Fibroblast of peridontal ligament (primary cell): Measurements from ENCODE around the gene ENO3.
A peak's percentile ranks its signal among the peaks of the same experiment; 100 is the strongest.

ENCODE experiments used
- DNase-seq: peaks from one replicate; pipeline ENCODE4 v3.0.0-alpha.2; 2010; ENCODE audit errors: extremely low read depth

The ENO3 gene

DNA sequence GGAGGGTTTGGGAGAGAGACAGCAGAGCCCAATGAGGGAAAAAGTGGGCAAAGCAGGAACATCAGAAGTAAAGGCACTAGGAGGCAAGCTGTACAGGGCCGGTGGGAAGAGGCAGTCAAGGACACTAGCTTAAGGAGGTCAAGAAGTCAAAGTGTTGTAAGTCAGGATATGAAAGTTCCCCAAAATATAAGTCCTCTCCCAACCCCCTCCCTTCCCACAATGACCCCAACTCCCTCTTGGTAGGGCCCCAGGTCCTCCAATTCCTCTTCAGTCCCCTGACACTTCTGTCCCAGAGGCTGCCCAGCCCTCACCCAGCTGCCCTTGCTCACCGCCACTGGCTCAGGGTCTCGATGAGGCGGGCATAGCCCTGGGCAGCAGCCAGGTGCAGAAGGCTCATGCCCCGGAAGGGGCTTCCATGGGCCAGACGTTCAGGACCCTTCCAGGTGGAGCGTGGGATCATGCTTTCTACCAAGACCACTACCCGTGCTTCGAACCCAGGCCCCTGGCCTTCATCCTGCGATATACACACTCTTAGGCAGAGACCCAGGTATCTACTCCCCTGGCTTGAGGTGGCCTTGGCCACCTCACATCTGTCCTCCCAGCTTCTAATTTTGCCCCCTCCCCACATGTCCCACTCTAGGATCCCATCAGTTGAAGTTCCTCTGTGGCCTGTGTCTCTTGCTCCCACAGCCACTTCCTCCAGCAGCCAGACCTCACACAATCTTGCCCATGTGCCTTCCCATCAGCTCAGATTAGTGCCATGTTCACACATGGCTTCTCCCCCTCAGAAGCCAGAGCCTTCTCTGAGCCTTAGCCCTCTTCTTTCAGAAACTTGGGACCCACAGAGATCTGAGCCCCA is 22.6 kb downstream of the ENO3 start:
- DNase-seq: no peak

DNA sequence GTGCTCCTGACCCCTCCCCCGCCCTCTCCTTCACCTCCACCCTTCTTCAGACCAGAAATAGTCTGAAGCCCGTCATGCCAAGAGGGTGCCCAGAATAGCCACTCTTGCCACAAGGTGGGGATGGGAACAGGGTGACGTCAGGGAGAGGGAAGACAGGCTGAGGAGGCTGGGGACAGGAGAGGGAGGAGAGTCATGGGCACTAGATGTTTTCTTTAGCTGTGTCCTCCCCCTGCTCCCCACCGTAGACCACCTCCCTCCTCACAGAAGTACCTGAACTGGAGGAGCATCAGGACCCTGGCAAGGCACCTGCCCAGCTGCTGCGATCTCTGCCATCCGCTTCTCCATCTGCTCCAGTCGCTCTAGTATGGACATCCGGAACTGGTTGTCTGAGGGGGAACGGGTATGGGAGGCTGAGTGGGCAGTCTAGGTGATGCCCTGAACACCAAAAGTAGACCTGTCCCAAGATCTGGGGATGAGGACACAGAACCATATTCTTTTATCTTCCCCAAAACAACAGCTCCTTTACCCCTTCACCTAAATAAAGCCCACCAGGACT is 23.3 kb downstream of the ENO3 start:
- DNase-seq: no peak

DNA sequence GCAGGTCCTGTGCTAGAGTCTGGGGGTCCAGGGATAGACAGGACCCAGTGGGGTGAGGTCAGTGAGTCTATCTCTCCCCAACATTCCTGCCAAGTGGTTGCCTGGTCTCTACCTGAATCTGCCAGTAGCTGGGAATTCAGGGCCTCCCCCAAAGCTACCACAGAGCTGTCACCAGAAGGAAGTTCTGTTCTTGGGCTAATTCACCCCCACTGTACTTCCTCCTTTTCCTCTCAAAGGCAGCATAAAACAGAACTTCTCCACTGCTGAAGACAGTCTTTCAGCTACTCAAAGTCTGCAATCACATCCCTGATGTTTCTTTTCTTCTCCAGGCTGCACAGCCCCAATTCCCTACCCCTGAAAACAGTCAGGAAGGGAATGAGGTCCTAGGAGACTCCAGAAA is 27.8 kb downstream of the ENO3 start:
- no peak for DNase-seq

DNA sequence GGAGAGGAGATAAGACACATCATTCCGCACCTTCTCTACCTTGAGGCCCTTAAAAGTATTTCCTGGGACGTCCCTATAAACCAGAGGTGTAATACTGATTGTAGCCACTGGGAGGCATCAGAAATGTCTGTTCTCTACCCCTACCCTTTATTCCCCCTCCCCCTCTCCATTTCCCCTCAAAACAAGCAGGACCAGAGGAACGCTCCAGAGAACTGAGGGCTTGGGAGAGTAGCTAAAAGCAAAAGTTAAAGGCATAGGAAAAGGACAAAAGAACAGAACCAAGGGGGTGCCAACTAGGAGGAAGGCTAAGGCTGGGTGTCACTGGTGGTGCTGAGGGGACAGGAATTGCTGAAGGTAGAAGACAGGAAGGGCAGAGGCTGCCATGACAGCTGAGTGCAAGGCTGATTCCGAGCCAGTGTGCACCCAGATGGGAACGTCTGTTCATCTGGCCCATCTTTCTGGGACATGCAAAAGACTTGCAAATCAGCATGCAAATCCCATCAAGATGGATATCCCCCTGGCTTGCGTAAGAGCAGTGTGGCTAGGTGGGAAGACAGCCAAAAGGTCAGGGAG is 29.8 kb downstream of the ENO3 start:
- DNase-seq: peak; percentile 63

DNA sequence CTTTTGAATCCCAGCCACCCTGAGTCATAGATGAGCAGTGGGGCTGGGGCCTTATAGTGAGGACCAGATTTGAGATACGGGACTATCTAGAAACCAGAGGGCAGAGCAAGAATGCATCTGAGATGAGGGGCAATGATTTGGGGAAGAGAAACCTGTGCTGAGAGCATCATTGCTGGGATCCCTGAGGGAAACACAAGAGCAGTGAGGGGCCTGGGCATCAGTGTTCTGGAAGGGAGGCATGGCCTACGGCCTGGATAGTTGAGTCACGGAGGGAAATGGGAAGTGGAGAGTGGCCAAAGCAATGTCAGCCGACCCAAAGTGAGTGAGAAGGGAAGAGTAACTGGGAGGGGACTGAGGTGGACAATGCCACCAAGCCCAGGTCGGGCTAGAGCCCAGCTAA is 31.4 kb downstream of the ENO3 start:
- no peak for DNase-seq

DNA sequence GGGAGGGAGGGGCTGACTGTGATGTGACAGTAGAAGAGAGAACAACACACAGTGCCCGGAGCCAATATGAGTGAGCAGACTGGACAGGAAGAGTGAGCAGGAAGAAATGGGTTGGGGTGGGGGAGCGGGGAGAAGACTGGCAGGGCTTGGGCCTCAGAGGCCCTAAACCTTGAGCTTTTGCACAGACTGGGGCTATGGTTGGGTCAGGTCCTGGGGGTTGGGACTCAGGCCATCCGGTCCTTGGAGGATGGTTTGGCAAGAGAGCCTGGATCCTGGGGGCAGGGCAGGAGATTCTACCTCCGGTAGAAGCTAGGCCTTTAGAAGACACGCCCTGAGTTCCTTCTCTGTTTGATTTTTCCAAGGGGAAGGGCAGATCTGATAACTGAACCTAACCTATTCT is 35.5 kb downstream of the ENO3 start:
- no peak for DNase-seq

DNA sequence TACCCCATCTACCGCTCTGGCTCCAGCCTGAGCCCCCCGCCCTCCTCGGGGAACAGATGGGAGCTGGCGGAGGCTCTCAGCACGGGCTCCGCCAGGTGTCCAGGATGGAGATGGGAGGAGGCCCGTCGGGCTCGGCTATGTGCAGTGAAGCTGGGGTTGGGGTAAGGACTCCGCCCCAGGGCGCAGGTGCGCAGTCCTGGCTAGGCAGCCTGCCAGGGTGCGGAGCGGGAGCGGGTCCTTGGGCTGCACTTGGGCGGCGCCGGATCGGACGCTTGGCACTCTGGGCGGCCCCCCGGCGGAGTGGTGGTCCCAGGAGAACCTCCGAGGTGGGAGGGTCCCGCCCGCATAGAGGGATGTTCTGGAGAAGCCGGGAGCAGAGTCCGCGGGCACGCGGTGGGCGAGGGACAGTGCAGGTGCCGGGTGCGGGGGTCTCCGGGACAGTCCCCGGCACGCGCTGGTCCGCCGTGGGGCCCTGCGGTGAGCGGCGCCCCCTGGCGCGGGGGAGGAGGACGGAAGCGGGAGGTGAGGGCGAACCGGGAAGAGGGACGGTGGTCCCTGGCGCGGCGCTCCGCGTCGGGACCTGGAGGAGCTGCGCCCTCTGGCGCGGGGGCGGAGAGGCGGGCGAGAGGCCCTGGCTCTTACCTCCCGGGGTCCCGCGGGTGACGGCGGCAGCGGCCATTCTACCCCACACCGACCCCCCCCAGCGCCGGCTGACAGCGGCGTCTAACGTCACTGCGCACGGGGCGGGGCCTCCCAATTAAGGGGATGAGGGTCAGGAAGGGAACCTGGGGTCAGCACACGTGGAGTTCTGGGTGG is 36.2 kb downstream of the ENO3 start, which contains the start of gene CAMTA2:
Gene CAMTA2, minus strand, starts transcription at position 725 of the 816 bp plus-strand sequence. CDS start 1,453 bp downstream, outside the sequence.
- DNase-seq: peak; percentile 59

DNA sequence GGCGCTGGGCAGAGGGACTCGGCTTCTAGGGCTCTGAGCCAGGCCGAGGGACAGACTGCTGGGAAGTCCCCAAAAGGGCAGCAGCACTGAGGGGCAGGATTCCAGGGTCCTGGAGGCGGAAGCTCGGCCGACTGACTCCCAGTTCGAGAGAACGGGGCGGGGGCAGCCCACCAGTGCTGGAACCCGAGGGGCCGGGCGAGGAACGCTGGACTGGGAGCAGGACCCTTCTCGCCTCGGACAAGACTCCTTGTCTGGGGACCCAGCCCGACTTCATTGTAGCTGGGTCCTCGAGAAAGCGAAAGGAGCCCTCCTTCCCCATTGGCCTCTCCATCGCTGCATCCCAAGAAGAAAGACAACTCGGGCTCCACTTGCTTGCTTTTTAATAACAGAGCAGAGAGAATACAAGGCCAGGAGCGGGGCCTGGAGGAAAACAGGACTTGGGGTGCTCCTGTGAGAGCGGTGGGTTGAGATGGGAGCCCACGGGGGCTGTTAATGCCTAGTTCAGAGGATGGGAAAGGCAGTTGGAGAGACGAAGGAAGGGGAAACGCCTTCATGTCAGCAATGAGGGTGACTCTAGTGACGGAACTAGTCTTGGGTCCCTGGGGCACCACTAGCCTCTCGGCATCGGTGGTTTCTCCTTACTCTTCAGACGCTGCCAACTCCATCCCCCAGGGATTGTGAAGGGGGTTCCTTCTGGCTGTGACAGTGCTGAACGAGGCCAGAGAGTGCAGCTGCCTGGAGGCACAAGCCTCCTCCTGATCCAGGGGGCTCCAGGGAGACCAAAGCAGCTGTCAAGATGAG is 37.0 kb downstream of the ENO3 start:
- peak; percentile 30 for DNase-seq

DNA sequence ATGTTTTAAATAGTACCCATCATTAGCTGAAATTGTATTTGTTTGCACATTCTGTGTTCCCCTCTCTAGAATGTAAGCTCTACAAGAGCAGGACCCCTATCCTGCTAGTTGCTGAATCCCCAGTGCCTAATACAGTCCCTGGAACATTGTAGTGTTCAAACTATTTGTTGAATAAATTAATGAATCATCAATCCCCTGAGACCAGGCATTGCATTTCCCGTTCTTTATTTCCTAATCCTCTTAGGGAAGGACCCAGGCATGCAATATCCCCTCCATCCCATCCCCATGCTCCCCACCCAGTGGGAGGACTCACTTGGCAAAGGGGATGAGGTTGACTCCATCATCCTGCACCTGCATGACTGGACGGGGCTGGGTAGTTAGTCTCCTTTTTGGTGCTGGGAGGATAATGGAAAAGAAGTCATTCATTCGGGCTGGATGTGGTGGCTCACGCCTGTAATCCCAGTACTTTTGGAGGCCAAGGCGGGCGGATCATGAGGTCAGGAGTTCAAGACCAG is 43.2 kb downstream of the ENO3 start:
- no peak for DNase-seq

DNA sequence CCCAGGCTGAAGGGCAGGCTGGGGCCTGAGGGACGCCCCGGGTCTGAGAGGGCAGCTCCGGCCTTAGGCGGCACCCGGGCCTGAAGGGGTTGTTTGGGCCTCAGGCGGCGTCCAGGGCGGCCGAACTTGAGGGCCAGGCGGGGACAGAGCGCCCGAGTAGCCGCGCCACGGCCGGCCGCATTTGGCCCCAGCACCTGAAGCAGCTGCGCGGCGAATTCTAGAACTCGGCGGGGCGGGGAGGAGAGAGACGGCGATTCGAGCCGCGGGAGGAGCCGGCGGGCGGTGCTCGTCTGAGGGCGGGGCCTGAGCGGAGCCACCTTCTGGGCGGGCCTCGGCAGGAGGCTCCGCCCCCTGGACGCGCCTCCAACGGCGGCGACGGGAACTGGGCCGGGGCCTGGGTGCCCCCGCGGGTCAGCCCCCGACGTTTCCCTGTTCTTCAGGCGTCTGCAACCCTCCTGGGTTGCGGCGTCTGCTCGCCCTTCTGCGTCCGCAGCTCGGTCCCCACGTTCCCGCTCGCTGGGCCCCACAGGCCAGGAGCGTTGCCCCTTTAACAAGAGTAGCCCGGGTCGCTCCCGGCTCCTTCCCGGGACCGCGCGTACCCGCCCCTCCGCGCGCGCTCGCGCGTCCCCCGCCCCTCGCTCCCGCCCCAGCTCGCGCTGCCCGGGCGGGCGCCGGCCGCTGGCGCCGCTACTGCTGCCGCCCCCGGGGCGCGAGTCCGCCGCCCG is 46.5 kb downstream of the ENO3 start, which contains the start of the genes INCA1 and KIF1C:
Gene INCA1, minus strand, starts transcription at position 221 of the 725 bp plus-strand sequence. CDS start 3,085 bp downstream, outside the sequence.
Gene KIF1C, plus strand, starts transcription at position 649 of the 725 bp plus-strand sequence. CDS start 2,297 bp downstream, outside the sequence.
- DNase-seq: peak; percentile 75

DNA sequence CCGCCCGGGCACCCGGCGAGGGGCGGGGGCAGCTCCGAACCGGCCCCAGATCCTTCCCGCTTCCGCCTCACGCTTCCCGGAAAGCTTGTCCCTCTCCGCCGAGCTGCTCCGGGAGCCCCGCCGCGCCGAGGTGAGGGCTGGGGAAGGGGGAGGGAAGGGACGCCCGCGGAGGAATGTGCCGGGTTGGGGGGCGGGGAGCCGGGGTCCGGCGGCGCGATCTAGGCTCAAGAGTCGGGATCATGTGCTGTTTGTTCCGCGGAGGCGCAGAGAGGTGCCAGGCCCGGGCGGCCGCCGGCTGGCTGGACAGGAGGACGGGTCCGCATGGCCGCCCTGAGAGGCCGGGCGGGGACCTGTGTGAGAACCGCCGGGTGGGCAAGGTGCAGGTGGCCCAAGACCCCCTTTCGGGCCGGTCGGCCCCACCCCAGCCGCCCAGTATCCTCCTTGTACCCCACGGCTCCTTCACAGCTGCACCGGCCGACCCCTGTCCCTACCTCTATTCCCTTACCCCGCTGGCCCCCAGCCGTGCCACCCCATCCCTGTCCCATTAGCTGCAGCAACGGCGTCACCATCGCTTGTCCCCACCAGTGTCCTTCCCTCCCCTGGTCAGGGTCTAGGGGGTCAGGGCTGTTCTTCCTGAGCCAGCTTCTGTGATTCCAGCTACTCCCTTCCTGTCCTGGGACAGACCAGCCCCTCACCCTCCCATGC is 47.3 kb downstream of the ENO3 start:
- peak; percentile 3 for DNase-seq

DNA sequence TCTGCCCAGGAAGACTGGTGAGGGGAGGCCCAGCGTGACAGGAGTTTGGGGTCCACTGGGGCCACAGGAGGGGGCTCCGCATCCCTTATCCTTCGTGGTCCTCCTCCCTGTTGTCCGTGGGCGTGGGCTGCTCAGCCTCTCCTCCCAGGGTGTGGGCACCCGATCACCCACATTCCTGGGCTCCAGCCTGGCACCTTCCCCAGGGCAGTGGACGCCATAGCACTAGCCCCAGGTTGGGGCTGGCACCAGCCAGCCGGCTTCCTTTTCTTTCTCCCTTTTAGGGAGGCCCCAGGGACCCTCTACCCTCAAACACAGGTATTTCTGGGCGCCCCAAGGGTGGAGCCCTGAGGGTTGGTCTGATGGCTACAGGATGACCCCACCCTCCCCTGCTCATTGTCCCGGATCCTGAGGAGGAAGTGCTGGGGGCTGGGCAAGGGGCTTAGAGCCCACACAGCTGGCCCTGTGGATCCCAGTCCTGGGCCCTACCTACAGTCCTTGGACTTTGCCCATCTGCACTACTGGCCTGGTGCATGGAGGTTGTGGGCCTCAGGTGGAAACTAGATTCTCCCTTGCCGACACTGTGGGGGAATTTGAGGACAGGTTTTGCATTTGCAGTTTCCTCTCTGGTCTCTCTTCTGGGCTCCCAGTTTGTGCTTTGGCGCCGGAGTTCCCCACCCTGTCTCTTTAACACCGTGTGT is 48.0 kb downstream of the ENO3 start:
- no peak for DNase-seq

DNA sequence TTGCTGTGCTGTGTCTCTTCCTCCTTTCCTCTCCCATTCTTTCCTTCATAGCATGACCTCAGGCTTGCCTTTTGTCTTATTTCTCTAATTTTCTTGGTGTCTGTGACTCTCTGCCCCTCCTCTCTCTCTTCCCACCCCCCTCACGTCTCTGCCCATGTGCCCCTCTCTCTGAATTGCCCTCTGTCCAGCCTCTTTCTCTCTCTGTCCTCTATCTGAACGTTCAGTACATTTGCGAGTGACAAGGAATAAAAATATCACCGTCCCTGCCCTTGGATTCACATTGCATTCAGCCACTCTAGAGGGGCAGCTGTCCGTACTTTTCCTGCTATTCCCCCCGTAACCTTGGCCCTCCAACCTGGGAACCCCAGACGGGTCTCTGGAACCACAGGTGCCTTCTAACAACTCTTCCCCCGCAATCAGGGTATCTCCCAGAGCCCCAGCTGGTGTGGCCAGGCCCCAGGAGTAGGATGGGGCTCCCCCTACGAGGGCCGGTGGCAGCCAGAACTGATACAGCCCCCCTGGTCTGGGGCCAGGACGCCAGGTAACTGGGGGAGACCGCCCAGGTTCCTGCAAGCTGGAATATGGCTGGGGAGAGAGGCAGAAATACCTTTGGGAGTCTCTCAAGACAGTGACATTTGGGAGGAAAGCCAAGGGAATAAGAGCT is 48.6 kb downstream of the ENO3 start:
- DNase-seq: no peak

DNA sequence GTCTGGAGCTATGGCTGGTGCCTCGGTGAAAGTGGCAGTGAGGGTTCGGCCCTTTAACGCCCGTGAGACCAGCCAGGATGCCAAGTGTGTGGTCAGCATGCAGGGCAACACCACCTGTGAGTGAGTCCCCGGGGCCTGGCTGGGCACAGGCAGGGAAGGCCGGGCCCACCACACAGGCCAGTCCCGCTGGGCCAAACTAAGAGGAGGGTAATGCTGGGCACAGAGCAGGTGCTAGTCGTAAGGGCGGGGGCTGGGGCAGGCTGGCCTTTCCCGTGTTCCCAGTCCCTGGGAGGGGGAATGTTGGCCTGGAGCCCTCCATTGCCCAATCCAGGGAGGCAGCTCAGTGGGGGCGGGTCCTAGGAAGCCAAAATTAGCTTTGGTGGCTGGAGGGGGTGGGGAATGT is 49.3 kb downstream of the ENO3 start:
- DNase-seq: peak; percentile 18

DNA sequence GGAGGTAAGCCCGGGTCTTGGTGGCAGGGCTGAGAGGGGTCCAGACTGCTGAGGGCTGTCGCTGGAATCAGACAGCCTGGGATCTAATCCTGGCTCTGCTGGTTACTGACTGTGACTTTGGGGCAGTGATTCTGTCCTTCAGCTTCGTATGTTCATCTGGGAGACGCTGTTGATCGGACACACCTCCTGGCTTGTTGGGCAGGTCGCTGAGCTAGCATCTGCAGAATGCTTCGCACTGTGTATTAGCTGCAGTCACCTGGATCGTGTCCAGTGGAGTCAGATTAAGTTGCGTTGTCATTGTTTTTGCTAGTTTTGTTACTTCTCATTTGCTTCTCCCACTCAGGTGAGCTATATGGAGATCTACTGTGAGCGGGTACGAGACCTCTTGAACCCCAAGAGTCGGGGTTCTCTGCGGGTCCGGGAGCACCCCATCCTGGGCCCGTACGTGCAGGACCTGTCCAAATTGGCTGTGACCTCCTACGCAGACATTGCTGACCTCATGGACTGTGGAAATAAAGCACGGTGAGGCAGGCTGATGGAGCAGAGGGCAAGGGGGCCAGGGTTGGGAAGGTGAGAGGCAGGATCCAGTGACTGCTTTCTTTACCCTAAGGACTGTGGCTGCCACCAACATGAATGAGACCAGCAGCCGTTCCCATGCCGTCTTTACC is 51.3 kb downstream of the ENO3 start:
- no peak for DNase-seq

DNA sequence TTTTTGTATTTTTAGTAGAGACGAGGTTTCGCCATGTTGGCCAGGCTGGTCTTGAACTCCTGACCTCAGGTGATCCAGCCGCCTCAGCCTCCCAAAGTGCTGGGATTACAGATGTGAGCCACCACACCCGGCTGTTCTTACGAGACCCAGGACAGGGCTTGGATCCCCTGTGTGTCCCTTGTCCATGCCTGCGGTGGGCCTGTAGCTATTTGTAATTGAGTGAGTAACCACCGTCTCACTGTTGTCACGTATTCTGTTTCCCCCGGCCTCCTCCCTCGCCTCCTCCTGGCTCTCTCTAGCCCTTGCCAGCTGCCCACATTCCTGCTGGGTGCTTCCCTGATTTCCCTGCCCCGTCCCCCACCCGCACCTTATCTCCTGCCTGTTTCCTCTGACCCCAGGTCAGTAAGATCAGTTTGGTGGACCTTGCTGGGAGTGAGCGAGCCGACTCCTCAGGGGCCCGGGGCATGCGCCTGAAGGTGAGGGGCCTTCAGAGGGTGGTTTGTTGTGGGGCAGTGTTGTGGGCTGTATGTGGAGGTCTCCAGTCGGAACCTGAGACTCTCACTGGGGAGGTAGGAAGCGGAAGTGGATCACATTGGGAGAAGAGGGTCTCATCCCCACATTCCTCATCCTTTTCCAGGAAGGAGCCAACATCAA is 52.4 kb downstream of the ENO3 start:
- no peak for DNase-seq
